PC-3 (cell line): Measurements from ENCODE around the gene MS4A15. TPM values are rescaled to one million over a fixed set of nuclear protein-coding genes. Genes with fewer than 3 reads are reported as not detected.

Experiments used
- ATAC-seq: fragments of 200-7000 bp; cut with Tn5 transposase; 2 replicates; pipeline ENCODE4 v1.9.1; 2020; ENCODE audit warnings: mild to moderate bottlenecking, moderate library complexity
- Bru-seq: library from RNA; stranded (reverse); fragments of 400-500 nt; gene quantifications from one replicate; lab custom pipeline; 2021; lab: Mats Ljungman, UMichigan
- BruChase-seq, 2 experiments: library from RNA; stranded (reverse); fragments of 400-500 nt; gene quantifications; one replicate each; lab custom pipeline; 2021; lab: Mats Ljungman, UMichigan
- BruUV-seq: library from RNA; stranded (reverse); fragments of 400-500 nt; replicated peaks from 2 replicates; lab custom pipeline; 2021; lab: Mats Ljungman, UMichigan
- CTCF ChIA-PET: fragments of 300-600 bp; sonication (Branson Sonifier 250); formaldehyde crosslinking; loops from one replicate; lab custom pipeline; 2022; ENCODE audit warnings: antibody characterized with exemption; lab: Charles Lee
- POLR2A ChIA-PET: fragments of 300-600 bp; sonication (Branson Sonifier 250); formaldehyde crosslinking; loops from one replicate; lab custom pipeline; 2022; ENCODE audit warnings: antibody characterized with exemption; ENCODE audit not compliant: unreplicated experiment; lab: Charles Lee
- DNase-seq: peaks from one replicate; pipeline ENCODE4 v3.0.0-alpha.2; 2015
- H2AFZ ChIP-seq: fragments of 300-600 bp; sonication (generic); 2 replicates; pipeline ENCODE4 v1.6.0; 2016; ENCODE audit warnings: antibody characterized with exemption, low read length
- H3F3A ChIP-seq: fragments of 300-600 bp; sonication (generic); one replicate; pipeline ENCODE4 v1.6.0; 2017; ENCODE audit warnings: antibody characterized with exemption, low read length, control low read depth, mild to moderate bottlenecking; ENCODE audit not compliant: unreplicated experiment
- H3K27ac ChIP-seq: fragments of 300-600 bp; sonication (generic); 2 replicates; pipeline ENCODE4 v1.5.1; 2016; ENCODE audit warnings: mild to moderate bottlenecking, low read length
- H3K27me3 ChIP-seq: fragments of 300-600 bp; sonication (generic); 2 replicates; pipeline ENCODE4 v1.6.1; 2016; ENCODE audit warnings: low read length, mixed read lengths
- H3K36me3 ChIP-seq: fragments of 300-600 bp; sonication (generic); 2 replicates; pipeline ENCODE4 v1.6.1; 2016; ENCODE audit warnings: low read depth, mixed run types, low read length, mixed read lengths
- H3K4me1 ChIP-seq: fragments of 300-600 bp; sonication (generic); 2 replicates; pipeline ENCODE4 v1.5.1; 2016; ENCODE audit warnings: low read length; ENCODE audit not compliant: insufficient read depth
- H3K4me2 ChIP-seq: fragments of 300-600 bp; sonication (generic); 2 replicates; pipeline ENCODE4 v1.6.0; 2016; ENCODE audit warnings: low read length
- H3K4me3 ChIP-seq: fragments of 300-600 bp; sonication (generic); 2 replicates; pipeline ENCODE4 v1.5.1; 2016; ENCODE audit warnings: mild to moderate bottlenecking, low read length, mixed read lengths
- H3K79me2 ChIP-seq: fragments of 300-600 bp; sonication (generic); 2 replicates; pipeline ENCODE4 v1.6.1; 2017; ENCODE audit warnings: low read length, mixed read lengths
- H3K9ac ChIP-seq: fragments of 300-600 bp; sonication (generic); 2 replicates; pipeline ENCODE4 v1.6.0; 2016; ENCODE audit warnings: mild to moderate bottlenecking, low read length
- H3K9me2 ChIP-seq: fragments of 300-600 bp; sonication (generic); replicated peaks from 2 replicates; pipeline ENCODE4 v1.6.1; 2016; ENCODE audit warnings: mixed run types, low read length, mixed read lengths
- H3K9me3 ChIP-seq: fragments of 300-600 bp; sonication (generic); 2 replicates; pipeline ENCODE4 v1.6.1; 2016; ENCODE audit warnings: low read length, mixed read lengths
- H4K20me1 ChIP-seq: fragments of 300-600 bp; sonication (generic); 2 replicates; pipeline ENCODE4 v1.6.1; 2016; ENCODE audit warnings: low read length, mixed read lengths
- EZH2 ChIP-seq: fragments of 300-600 bp; sonication (generic); IDR thresholded peaks from one replicate; pipeline ENCODE4 v1.6.1; 2017; ENCODE audit warnings: antibody characterized with exemption, mild to moderate bottlenecking, low read length; ENCODE audit not compliant: unreplicated experiment
- EZH2phosphoT487 ChIP-seq: fragments of 300-600 bp; sonication (generic); IDR thresholded peaks from 2 replicates; pipeline ENCODE4 v1.6.1; 2018; ENCODE audit warnings: mild to moderate bottlenecking, antibody characterized with exemption, low read length, borderline replicate concordance
- intact Hi-C: fragments of 100-400 bp; cut with micrococcal nuclease; formaldehyde crosslinking; loops from 2 replicates; pipeline ENCODE4 v1.9.0; 2023
- long read RNA-seq: library from polyadenylated mRNA; unstranded; transcript quantifications from one replicate; pipeline ENCODE4 v2.0.0, GENCODE V29; 2021; ENCODE audit not compliant: unreplicated experiment
- total RNA-seq: library from RNA; depleted of rRNA; stranded (reverse); fragments of >200 nt; gene quantifications from 2 replicates; pipeline ENCODE4 v1.2.3, GENCODE V29; 2014; rRNA removed
- TF ChIP-seq, protein P1 (sequence below): fragments of 300-600 bp; sonication (generic); conservative IDR thresholded peaks from 2 replicates; pipeline ENCODE4 v1.5.1; 2017; ENCODE audit warnings: antibody characterized with exemption, low read depth, mild to moderate bottlenecking, low read length

Gene MS4A15, protein sequence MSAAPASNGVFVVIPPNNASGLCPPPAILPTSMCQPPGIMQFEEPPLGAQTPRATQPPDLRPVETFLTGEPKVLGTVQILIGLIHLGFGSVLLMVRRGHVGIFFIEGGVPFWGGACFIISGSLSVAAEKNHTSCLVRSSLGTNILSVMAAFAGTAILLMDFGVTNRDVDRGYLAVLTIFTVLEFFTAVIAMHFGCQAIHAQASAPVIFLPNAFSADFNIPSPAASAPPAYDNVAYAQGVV
- total RNA-seq (not detected in 2 replicates), Bru-seq, nascent RNA (not detected), BruChase-seq, experiment 1, labeled RNA remaining after a 6-hour chase (not detected), BruChase-seq, experiment 2, labeled RNA remaining after a 2-hour chase (not detected)
- long read RNA-seq, result 0 reads

DNA sequence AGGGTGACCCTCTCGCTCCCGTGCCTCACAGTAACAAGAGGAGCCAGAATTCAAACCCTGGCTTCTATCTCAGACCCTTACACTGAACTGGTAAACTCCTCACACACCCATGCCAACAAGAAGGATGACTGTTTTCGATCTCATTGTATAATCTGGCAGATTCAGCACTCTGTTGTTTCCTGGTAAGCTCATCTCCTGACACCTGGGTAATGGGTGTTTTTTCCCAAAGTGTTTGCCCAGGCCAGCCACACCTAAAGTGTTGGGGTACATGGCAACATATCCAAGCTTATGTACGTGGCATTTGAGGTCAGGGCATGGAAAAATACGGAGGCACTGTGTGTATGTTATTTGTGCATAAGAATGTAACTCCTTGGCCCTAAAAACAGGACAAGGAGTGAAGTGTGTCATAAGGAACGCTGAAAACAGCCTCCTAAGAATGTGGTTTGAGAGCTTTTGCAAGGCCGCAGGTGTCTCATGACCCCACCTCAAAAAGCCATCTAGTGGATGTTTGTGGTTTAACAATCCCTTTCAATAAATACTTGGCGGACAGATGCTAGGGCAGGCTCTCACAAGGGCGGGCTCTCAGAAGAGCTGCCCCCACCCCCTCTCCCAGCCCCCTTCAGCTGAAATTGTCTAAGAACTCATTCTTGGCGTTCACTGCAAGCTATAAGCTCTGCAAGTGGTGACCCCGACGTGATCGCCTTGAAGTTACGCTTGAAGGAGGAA is at the start of gene MS4A15:
MS4A15 (plus strand) TSS at position 561 of the 726 bp plus-strand sequence. CDS start 6,867 bp downstream, outside the sequence.
- no TSS peak for BruUV-seq
- intact Hi-C loops, result loop anchor here (2.0 kb wide), 1 partner anchor 56 kb away; no protein-coding TSS in a partner anchor
- Histone ChIP-seq H3K27me3 (peaks cover 65% of the 10 kb centered on the region), H3K4me3 (no peak within 1 kb of the TSS), H3K4me2 (no peak within 1 kb of the TSS), H2AFZ (no peak within 1 kb of the TSS), H3K79me2 (no peaks in the 10 kb centered on the region), H3K4me1 (no peaks in the 10 kb centered on the region), H3K9me2 (no peaks in the 10 kb centered on the region), H3K9ac (no peak within 1 kb of the TSS), H3K36me3 (no peaks in the 10 kb centered on the region), H4K20me1 (no peaks in the 10 kb centered on the region), H3K9me3 (no peaks in the 10 kb centered on the region), H3F3A (no peaks in the 10 kb centered on the region), H3K27ac (no peak within 1 kb of the TSS)
- ChIA-PET CTCF (no interaction called here), POLR2A (no interaction called here)
- peak; percentile 68; the same call in 1 of the 2 replicates for ATAC-seq
- TF ChIP-seq EZH2phosphoT487, result no peak
- TF ChIP-seq, protein P1, sequence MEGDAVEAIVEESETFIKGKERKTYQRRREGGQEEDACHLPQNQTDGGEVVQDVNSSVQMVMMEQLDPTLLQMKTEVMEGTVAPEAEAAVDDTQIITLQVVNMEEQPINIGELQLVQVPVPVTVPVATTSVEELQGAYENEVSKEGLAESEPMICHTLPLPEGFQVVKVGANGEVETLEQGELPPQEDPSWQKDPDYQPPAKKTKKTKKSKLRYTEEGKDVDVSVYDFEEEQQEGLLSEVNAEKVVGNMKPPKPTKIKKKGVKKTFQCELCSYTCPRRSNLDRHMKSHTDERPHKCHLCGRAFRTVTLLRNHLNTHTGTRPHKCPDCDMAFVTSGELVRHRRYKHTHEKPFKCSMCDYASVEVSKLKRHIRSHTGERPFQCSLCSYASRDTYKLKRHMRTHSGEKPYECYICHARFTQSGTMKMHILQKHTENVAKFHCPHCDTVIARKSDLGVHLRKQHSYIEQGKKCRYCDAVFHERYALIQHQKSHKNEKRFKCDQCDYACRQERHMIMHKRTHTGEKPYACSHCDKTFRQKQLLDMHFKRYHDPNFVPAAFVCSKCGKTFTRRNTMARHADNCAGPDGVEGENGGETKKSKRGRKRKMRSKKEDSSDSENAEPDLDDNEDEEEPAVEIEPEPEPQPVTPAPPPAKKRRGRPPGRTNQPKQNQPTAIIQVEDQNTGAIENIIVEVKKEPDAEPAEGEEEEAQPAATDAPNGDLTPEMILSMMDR, result peak; percentile 72
- no peak for TF ChIP-seq EZH2
- DNase-seq, result peak; percentile 83

DNA sequence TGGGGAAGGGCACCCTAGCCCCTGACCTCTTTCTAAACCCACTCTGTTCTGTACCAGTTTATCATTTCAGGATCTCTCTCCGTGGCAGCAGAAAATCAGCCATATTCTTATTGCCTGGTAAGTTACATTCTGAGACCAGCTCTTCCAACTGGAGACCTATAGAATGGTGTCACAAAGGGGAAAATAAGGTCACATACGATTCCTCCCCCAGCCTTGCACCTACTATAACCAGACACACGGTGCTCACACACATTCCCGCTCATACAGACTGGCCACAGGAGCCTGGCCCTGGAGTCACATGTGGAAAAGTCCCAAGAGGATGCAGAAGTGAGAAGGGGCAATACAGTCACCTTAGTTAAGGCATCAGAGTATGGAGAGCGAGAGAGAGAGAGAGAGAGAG is 49.7 kb upstream of the MS4A15 start:
- ChIA-PET POLR2A (no interaction called here), CTCF (interaction anchor here (0.6 kb wide), 1 partner anchor 489 kb away, joined by 3 read pairs; no protein-coding TSS in a partner anchor)
- Histone ChIP-seq H3K9me2 (no peaks in the 10 kb centered on the region), H3K27ac (no peak overlapping the region), H3K27me3 (peaks cover 59% of the 10 kb centered on the region), H3K4me3 (no peak overlapping the region), H4K20me1 (no peaks in the 10 kb centered on the region), H3K4me1 (no peaks in the 10 kb centered on the region), H3K9ac (no peak overlapping the region), H3F3A (no peaks in the 10 kb centered on the region), H3K36me3 (no peaks in the 10 kb centered on the region), H2AFZ (no peak overlapping the region), H3K4me2 (no peak overlapping the region), H3K9me3 (no peaks in the 10 kb centered on the region), H3K79me2 (no peaks in the 10 kb centered on the region)
- DNase-seq (no peak), ATAC-seq (no peak)
- intact Hi-C loops, result no loop called here
- no peak for TF ChIP-seq EZH2
- TF ChIP-seq EZH2phosphoT487, result no peak
- TF ChIP-seq, protein P1, result no peak
- no TSS peak for BruUV-seq
